WI38 (cell line): ENCODE results near the gene HERC6.

Source experiments
- H3K4me3 ChIP-seq: 2 replicates; pipeline ENCODE4 v1.5.1; 2011; ENCODE audit warnings: low read depth, mild to moderate bottlenecking, control low read depth, low read length
- CTCF ChIP-seq: IDR thresholded peaks from 2 replicates; pipeline ENCODE4 v1.5.1; 2012; ENCODE audit warnings: low read depth, mild to moderate bottlenecking, control low read depth, low read length

Gene HERC6

GRCh38 chr4:88439161-88439760, 60.6 kb downstream of the HERC6 start:
- TF ChIP-seq CTCF = no peak
- H3K4me3 ChIP-seq = no peak overlapping the region

- no peak overlapping the region for H3K4me3 ChIP-seq
Observed at GRCh38 chr4:88440146-88440545, 61.5 kb downstream of the HERC6 start.

GRCh38 chr4:88441696-88442095, 63.0 kb downstream of the HERC6 start:
- TF ChIP-seq CTCF = no peak
- no peak overlapping the region for H3K4me3 ChIP-seq

More at GRCh38 chr4:88440146-88440545, 61.5 kb downstream of the HERC6 start:
- TF ChIP-seq CTCF = no peak

- TF ChIP-seq CTCF = no peak
- no peak overlapping the region for H3K4me3 ChIP-seq
Observed at GRCh38 chr4:88442689-88443191, 64.1 kb downstream of the HERC6 start.

- H3K4me3 ChIP-seq = no peak overlapping the region
- no peak for TF ChIP-seq CTCF
Observed at GRCh38 chr4:88443486-88443885, 64.8 kb downstream of the HERC6 start.

- TF ChIP-seq CTCF = no peak
- no peak overlapping the region for H3K4me3 ChIP-seq
Observed at GRCh38 chr4:88445252-88445651, 66.6 kb downstream of the HERC6 start.

GRCh38 chr4:88446124-88446523, 67.5 kb downstream of the HERC6 start:
- TF ChIP-seq CTCF = no peak

More at GRCh38 chr4:88446124-88446523, 67.5 kb downstream of the HERC6 start:
- H3K4me3 ChIP-seq = no peak overlapping the region
